Heart left ventricle (tissue), 16 donors: Measurements from ENCODE around the gene XKR7. TPM values are rescaled to one million over a fixed set of nuclear protein-coding genes. Genes with fewer than 3 reads are reported as not detected.

Experiments
- ATAC-seq, 4 donors: fragments of 200-7000 bp; cut with Tn5 transposase; one replicate each; pipeline ENCODE4 v1.9.1; 2020 to 2022; ENCODE audit warnings: moderate library complexity in 4 of 4, mild to moderate bottlenecking in 3 of 4, moderate number of reproducible peaks in 1 of 4
- DNase-seq, 5 donors: peaks; one replicate each; pipeline ENCODE4 v3.0.0-alpha.2; 2020
- H3K27ac ChIP-seq, 12 donors: fragments of 200-600 bp; sonication (generic) in 4 of 12; one replicate each; pipeline versions ENCODE4 v1.5.0 to v1.8.0; 2016 to 2022; ENCODE audit warnings: mild to moderate bottlenecking in 2 of 12
- H3K27me3 ChIP-seq, 9 donors: fragments of 200-600 bp; sonication (generic) in 2 of 9; one replicate each; pipeline versions ENCODE4 v1.5.1 to v1.8.0; 2016 to 2022; ENCODE audit warnings: mild to moderate bottlenecking in 3 of 9
- H3K36me3 ChIP-seq, 9 donors: fragments of 200-600 bp; sonication (generic) in 2 of 9; one replicate each; pipeline versions ENCODE4 v1.5.0 to v1.8.0; 2018 to 2022; ENCODE audit warnings: mild to moderate bottlenecking in 2 of 9
- H3K4me1 ChIP-seq, 12 donors: fragments of 200-600 bp; sonication (generic) in 4 of 12; one replicate each; pipeline versions ENCODE4 v1.5.0 to v1.8.0; 2016 to 2022; ENCODE audit warnings: mild to moderate bottlenecking in 3 of 12
- H3K4me3 ChIP-seq, 12 donors: fragments of 200-600 bp; sonication (generic) in 4 of 12; one replicate each; pipeline versions ENCODE4 v1.5.0 to v1.8.0; 2017 to 2022; ENCODE audit warnings: mild to moderate bottlenecking in 9 of 12, moderate library complexity in 4 of 12
- H3K9me3 ChIP-seq, 12 donors: fragments of 200-600 bp; sonication (generic) in 4 of 12; one replicate each; pipeline versions ENCODE4 v1.5.0 to v1.8.0; 2016 to 2022; ENCODE audit warnings: mild to moderate bottlenecking in 1 of 12
- POLR2A ChIP-seq, 2 donors: fragments of 450-650 bp; IDR thresholded peaks; one replicate each; pipeline ENCODE4 v1.6.1; 2017; ENCODE audit warnings: antibody characterized with exemption in 2 of 2, mild to moderate bottlenecking in 2 of 2, moderate library complexity in 2 of 2
- WGBS, 4 donors: extraction: QIAGEN DNeasy Blood & Tissue Kit in 2 of 4; methylation state at CpG; one replicate each; pipeline versions ENCODE4 v1.1.5 to v1.1.7; 2013 to 2018; 5-methylcytosine and 5-hydroxymethylcytosine counted together
- intact Hi-C, 10 donors: fragments of 100-400 bp; cut with DNase I; formaldehyde crosslinking; loops; one replicate each; pipeline versions ENCODE4 v1.11.1 to v1.14.2; 2022
- polyA plus RNA-seq, 2 donors: library from polyadenylated mRNA; stranded (reverse); fragments of 200-250 nt; gene quantifications; one replicate each; pipeline ENCODE4 v1.2.3, GENCODE V29; 2013
- total RNA-seq, 9 donors: library from RNA; depleted of rRNA in 2 of 9; stranded (reverse); fragments of >200 nt in 2 of 9; fragmentation: NEBNext Ultra II Directional in 3 of 9; extraction: Animal tissue kit (Norgen Biotek cat#: 25700) in 3 of 9; gene quantifications; one replicate each; pipeline versions ENCODE4 v1.1.0 to v1.2.4, GENCODE V29; 2016 to 2023
- TF ChIP-seq, protein P1 (sequence below), 12 donors: fragments of 200-600 bp; sonication (generic) in 4 of 12; IDR thresholded peaks; one replicate each; pipeline versions ENCODE4 v1.5.0 to v1.8.0; 2018 to 2022; ENCODE audit warnings: antibody characterized with exemption in 12 of 12, mild to moderate bottlenecking in 5 of 12
- donor health status: ischemic (EF 13 %, LVEDD 7.1; RV severe dilation, severe dysfunction).
- donor health status: healthy with polysubstance abuse.
- donor health status: DM: no; HTN: yes; CAD: no.
- donor health status: DM: no; HTN: no; CAD: no.
- donor health status: ischemic (EF 25% LVEDD 6.9; RV normal size, moderate dysfunction).
- donor health status: ischemic (EF 25% LVEDD 5.7; RV mildly dilated, moderate dysfunction).
- donor health status: healthy.
- donor health status: DM: yes; HTN: yes; CAD: no.
- donor health status: ischemic (EF 35%, LVEDD 5.7; RV mildly dilated, moderate dysfunction).
- donor health status: nonischemic (EF 11% LVEDD 7.7; RV severe dilation, severe dysfunction).
- donor health status: DM: yes; HTN: yes; CAD: no.
- donor health status: PGD.
- donor health status: ischemic (EF 29% LVEDD 5.4; RV normal size, mild dysfunction).
- donor health status: nonischemic (EF 23%, LVEDD 6.1; RV moderate dilation, normal function).

XKR7 gene
- total and polyA plus RNA-seq, 11 donors: not detected

DNA sequence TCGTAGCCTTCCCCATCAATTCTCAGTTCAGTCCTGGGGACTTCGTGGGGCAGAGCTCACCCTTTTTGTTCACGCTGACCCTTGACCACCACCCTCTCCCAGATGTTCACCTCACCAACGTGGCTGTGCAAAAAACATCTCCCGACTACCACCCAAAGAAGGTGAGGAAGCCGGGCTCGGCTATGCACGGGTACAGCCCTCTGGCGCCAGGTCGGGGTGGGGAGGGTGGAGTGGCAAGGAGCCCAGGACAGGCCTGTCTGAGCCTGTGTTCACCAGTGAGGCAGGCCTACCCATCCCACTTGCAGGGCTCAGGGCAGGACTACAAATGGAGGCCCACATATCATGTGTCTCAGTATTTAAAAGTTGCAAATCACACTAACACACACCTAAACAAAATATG is 34.3 kb upstream of the XKR7 start:
- Histone ChIP-seq H3K36me3 (no peaks in the 10 kb centered on the region), H3K4me3 (no peak overlapping the region), H3K9me3 (no peaks in the 10 kb centered on the region), H3K27ac (no peak overlapping the region), H3K4me1 (no peaks in the 10 kb centered on the region), H3K27me3 (no peaks in the 10 kb centered on the region)
- DNase-seq (no peak), ATAC-seq (no peak)
- intact Hi-C loops: no loop called here
- no peak for TF ChIP-seq POLR2A (IDR thresholded peaks at IDR 0.05)
- TF ChIP-seq, protein P1, sequence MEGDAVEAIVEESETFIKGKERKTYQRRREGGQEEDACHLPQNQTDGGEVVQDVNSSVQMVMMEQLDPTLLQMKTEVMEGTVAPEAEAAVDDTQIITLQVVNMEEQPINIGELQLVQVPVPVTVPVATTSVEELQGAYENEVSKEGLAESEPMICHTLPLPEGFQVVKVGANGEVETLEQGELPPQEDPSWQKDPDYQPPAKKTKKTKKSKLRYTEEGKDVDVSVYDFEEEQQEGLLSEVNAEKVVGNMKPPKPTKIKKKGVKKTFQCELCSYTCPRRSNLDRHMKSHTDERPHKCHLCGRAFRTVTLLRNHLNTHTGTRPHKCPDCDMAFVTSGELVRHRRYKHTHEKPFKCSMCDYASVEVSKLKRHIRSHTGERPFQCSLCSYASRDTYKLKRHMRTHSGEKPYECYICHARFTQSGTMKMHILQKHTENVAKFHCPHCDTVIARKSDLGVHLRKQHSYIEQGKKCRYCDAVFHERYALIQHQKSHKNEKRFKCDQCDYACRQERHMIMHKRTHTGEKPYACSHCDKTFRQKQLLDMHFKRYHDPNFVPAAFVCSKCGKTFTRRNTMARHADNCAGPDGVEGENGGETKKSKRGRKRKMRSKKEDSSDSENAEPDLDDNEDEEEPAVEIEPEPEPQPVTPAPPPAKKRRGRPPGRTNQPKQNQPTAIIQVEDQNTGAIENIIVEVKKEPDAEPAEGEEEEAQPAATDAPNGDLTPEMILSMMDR (IDR thresholded peaks at IDR 0.05): no peak
- 82 to 90% (median 85%) methylated on average over 8 to 10 of the region's 10 CpGs for WGBS, 4 donors

DNA sequence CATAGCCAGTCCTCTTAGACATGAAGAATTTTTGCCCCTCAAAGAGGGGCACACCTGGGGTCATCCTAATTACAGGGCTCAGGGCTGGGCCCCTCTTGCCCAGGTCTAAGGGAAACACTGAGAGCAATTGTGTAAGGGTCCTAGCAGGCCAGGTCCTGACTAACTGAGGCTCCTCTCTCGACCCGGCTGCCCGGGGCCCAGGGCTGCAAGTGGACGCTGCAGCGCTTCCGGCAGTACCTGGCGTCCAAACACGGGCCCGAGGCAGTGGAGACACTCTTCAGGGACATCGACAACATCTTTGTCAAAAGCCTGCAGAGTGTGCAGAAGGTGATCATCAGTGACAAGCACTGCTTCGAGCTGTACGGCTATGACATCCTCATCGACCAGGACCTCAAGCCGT is 33.5 kb upstream of the XKR7 start:
- intact Hi-C loops: no loop called here
- H3K27ac ChIP-seq: no peak overlapping the region
- H3K9me3 ChIP-seq: no peaks in the 10 kb centered on the region
- H3K4me1 ChIP-seq: no peaks in the 10 kb centered on the region
- TF ChIP-seq, protein P1 (IDR thresholded peaks at IDR 0.05): no peak
- TF ChIP-seq POLR2A (IDR thresholded peaks at IDR 0.05): no peak
- no peak overlapping the region for H3K4me3 ChIP-seq
- no peak for DNase-seq
- no peaks in the 10 kb centered on the region for H3K27me3 ChIP-seq
- peak in 1 of 4 donors; percentile 15 for ATAC-seq
- 88 to 100% (median 88%) methylated on average over 2 to 14 of the region's 14 CpGs for WGBS, 4 donors
- no peaks in the 10 kb centered on the region for H3K36me3 ChIP-seq

DNA sequence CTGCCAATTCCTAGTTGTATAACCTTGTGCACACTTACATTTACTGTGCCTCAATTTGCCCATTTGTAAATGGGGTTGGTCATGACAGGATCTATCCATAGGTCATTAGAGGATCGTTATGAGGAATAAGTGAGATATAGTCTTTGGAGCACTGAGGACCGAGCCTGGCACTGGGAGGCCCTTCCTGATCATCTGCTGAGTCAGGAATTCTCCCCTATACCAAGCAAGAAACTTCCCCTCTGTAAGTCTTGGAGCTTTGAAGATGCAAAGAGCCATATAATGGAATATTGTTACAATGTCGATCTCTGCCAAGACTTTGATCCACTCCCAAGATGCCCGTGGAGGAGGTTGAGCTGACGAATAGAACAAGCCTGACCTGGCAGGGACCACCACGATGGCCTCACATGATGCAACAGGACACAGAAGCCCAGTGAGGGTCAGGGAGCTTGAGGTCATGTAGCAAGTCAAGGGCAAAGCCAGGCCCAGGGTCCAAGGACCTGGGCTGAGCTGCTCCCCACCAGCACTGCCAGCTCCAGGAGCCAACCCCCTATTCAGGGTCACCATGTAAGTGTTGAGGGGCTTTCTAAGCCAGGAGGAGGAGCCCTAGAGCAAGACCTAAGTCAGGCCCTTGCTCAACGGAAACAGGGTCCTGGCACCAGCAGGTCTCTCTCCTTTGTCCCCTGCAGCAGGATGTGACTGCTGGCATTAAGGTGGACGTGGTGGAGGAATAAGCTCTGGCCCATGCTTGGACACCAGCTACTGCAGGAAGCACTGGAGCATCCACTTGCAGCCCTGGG is 32.8 kb upstream of the XKR7 start:
- H3K27me3 ChIP-seq: no peaks in the 10 kb centered on the region
- H3K27ac ChIP-seq: no peak overlapping the region
- TF ChIP-seq, protein P1 (IDR thresholded peaks at IDR 0.05): no peak
- TF ChIP-seq POLR2A (IDR thresholded peaks at IDR 0.05): no peak
- 69 to 82% (median 77%) methylated on average over 7 to 8 of the region's 8 CpGs for WGBS, 4 donors
- H3K4me1 ChIP-seq: no peaks in the 10 kb centered on the region
- intact Hi-C loops: no loop called here
- H3K36me3 ChIP-seq: no peaks in the 10 kb centered on the region
- DNase-seq: no peak
- no peak overlapping the region for H3K4me3 ChIP-seq
- no peaks in the 10 kb centered on the region for H3K9me3 ChIP-seq
- ATAC-seq: no peak

DNA sequence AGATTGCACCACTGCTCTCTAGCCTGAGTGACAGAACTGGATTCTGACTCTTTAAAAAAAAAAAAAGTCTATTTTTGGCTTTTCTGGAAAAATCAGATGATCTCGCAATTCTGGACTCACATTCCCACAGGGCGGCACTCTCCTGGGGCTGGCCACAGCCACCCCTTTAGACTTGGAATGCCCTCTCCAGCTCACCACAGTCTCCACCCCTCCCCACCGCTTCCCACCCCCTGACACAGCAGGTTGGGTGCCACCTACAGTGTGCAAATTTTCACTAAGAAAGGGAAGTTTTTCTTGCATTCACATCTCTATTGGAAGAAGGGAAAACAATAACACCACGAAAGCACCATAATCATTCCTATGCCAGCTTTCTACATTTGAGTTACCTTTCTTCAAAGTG is 31.5 kb upstream of the XKR7 start:
- no peaks in the 10 kb centered on the region for H3K27me3 ChIP-seq
- H3K27ac ChIP-seq: no peak overlapping the region
- no peaks in the 10 kb centered on the region for H3K9me3 ChIP-seq
- no peaks in the 10 kb centered on the region for H3K4me1 ChIP-seq
- H3K36me3 ChIP-seq: no peaks in the 10 kb centered on the region
- ATAC-seq (no peak), DNase-seq (no peak)
- intact Hi-C loops: no loop called here
- TF ChIP-seq, protein P1 (IDR thresholded peaks at IDR 0.05): no peak
- no peak for TF ChIP-seq POLR2A (IDR thresholded peaks at IDR 0.05)
- 66 to 85% (median 78%) methylated on average over 4 of the region's 4 CpGs for WGBS, 4 donors
- no peak overlapping the region for H3K4me3 ChIP-seq
